Activated CD4-positive, alpha-beta memory T cell treated with anti-CD3 and anti-CD28 coated beads for 36 hours (primary cell): Measurements from ENCODE around the gene PPIP5K2. TPM values are rescaled to one million over a fixed set of nuclear protein-coding genes. Genes with fewer than 3 reads are reported as not detected.

ENCODE experiments used
- CTCF ChIA-PET: fragments of 350-600 bp; sonication (Branson Sonifier 250); formaldehyde crosslinking; loops from one replicate; lab custom pipeline; 2021; ENCODE audit warnings: antibody characterized with exemption, inconsistent platforms; lab: Charles Lee
- POLR2A ChIA-PET: fragments of 350-600 bp; sonication (Branson Sonifier 250); formaldehyde crosslinking; loops from one replicate; lab custom pipeline; 2021; ENCODE audit warnings: antibody characterized with exemption; lab: Charles Lee
- DNase-seq: peaks from one replicate; pipeline ENCODE4 v3.0.0-alpha.2; 2020
- H3K27ac Mint-ChIP-seq: one replicate; pipeline ENCODE4 v1.8.0; 2021; ENCODE audit warnings: mixed read lengths
- H3K27me3 Mint-ChIP-seq: one replicate; pipeline ENCODE4 v1.8.0; 2021; ENCODE audit warnings: mixed read lengths
- H3K36me3 Mint-ChIP-seq: one replicate; pipeline ENCODE4 v1.8.0; 2021; ENCODE audit warnings: mixed read lengths
- H3K4me1 Mint-ChIP-seq: one replicate; pipeline ENCODE4 v1.8.0; 2021; ENCODE audit warnings: low read depth, mixed read lengths
- H3K4me3 Mint-ChIP-seq: one replicate; pipeline ENCODE4 v1.8.0; 2021; ENCODE audit warnings: mild to moderate bottlenecking, mixed read lengths
- H3K9me3 Mint-ChIP-seq: one replicate; pipeline ENCODE4 v1.8.0; 2021; ENCODE audit warnings: mixed read lengths
- intact Hi-C: fragments of 100-400 bp; cut with micrococcal nuclease; formaldehyde crosslinking; loops from one replicate; pipeline ENCODE4 v1.15.1; 2023
- total RNA-seq, 2 experiments: library from RNA; stranded (reverse); gene quantifications; one replicate each; pipeline ENCODE4 v1.2.3, GENCODE V29; 2021

Gene PPIP5K2
- total RNA-seq, 2 experiments from 2014 or later: 40.6 to 44.4 TPM

GRCh38 chr5:103228061-103228460 lies 108.0 kb downstream of the PPIP5K2 start:
- Mint-ChIP-seq H3K27me3 (peaks cover 23% of the 10 kb centered on the region), H3K27ac (no peak overlapping the region), H3K4me3 (no peak overlapping the region), H3K9me3 (no peaks in the 10 kb centered on the region), H3K4me1 (no peaks in the 10 kb centered on the region), H3K36me3 (no peaks in the 10 kb centered on the region)
- ChIA-PET POLR2A (no interaction called here), CTCF (no interaction called here)
- intact Hi-C loops: loop anchor here (10.0 kb wide), 2 partner anchors 193 to 453 kb away; no protein-coding TSS in a partner anchor
- DNase-seq: no peak

- no peak for DNase-seq
- CTCF ChIA-PET: no interaction called here
- H3K4me1 Mint-ChIP-seq: no peaks in the 10 kb centered on the region
- H3K27me3 Mint-ChIP-seq: peaks cover 23% of the 10 kb centered on the region
- H3K27ac Mint-ChIP-seq: no peak overlapping the region
- no peaks in the 10 kb centered on the region for H3K9me3 Mint-ChIP-seq
- no peak overlapping the region for H3K4me3 Mint-ChIP-seq
- H3K36me3 Mint-ChIP-seq: no peaks in the 10 kb centered on the region
- intact Hi-C loops: loop anchor here (10.0 kb wide), 2 partner anchors 194 to 454 kb away; no protein-coding TSS in a partner anchor
- POLR2A ChIA-PET: no interaction called here
Observed at GRCh38 chr5:103228588-103228987, 108.5 kb downstream of the PPIP5K2 start.

GRCh38 chr5:103232393-103232999 lies 112.4 kb downstream of the PPIP5K2 start:
- Mint-ChIP-seq H3K4me1 (no peaks in the 10 kb centered on the region), H3K27me3 (peaks cover 9% of the 10 kb centered on the region), H3K27ac (no peak overlapping the region), H3K36me3 (no peaks in the 10 kb centered on the region), H3K4me3 (no peak overlapping the region), H3K9me3 (no peaks in the 10 kb centered on the region)
- DNase-seq: no peak
- POLR2A ChIA-PET: no interaction called here
- CTCF ChIA-PET: interaction anchor here (0.6 to 2.1 kb wide), 9 partner anchors 9 to 246 kb away, joined by 3 to 43 read pairs (median 3); no protein-coding TSS in a partner anchor
- intact Hi-C loops: loop anchor here (1.0 kb wide), 1 partner anchor 243 kb away; no protein-coding TSS in a partner anchor

- no peak overlapping the region for H3K27ac Mint-ChIP-seq
- no peak for DNase-seq
- POLR2A ChIA-PET: no interaction called here
Observed at GRCh38 chr5:103234239-103234975, 114.3 kb downstream of the PPIP5K2 start.

GRCh38 chr5:103235891-103236290 lies 115.8 kb downstream of the PPIP5K2 start:
- H3K36me3 Mint-ChIP-seq: no peaks in the 10 kb centered on the region
- peaks cover 11% of the 10 kb centered on the region for H3K27me3 Mint-ChIP-seq
- POLR2A ChIA-PET: no interaction called here
- CTCF ChIA-PET: no interaction called here
- H3K4me1 Mint-ChIP-seq: no peaks in the 10 kb centered on the region
- H3K9me3 Mint-ChIP-seq: peaks cover 11% of the 10 kb centered on the region
- intact Hi-C loops: no loop called here
- H3K4me3 Mint-ChIP-seq: no peak overlapping the region
- no peak for DNase-seq
- H3K27ac Mint-ChIP-seq: no peak overlapping the region

More at GRCh38 chr5:103234239-103234975, 114.3 kb downstream of the PPIP5K2 start:
- H3K36me3 Mint-ChIP-seq: no peaks in the 10 kb centered on the region
- CTCF ChIA-PET: no interaction called here
- peaks cover 10% of the 10 kb centered on the region for H3K27me3 Mint-ChIP-seq
- H3K9me3 Mint-ChIP-seq: peaks cover 5% of the 10 kb centered on the region
- intact Hi-C loops: no loop called here
- H3K4me3 Mint-ChIP-seq: no peak overlapping the region
- H3K4me1 Mint-ChIP-seq: no peaks in the 10 kb centered on the region

GRCh38 chr5:103237778-103238177 lies 117.7 kb downstream of the PPIP5K2 start:
- Mint-ChIP-seq H3K27ac (no peak overlapping the region), H3K4me1 (no peaks in the 10 kb centered on the region), H3K4me3 (no peak overlapping the region), H3K9me3 (peaks cover 11% of the 10 kb centered on the region), H3K36me3 (no peaks in the 10 kb centered on the region), H3K27me3 (peaks cover 16% of the 10 kb centered on the region)
- ChIA-PET POLR2A (no interaction called here), CTCF (interaction anchor here (0.8 kb wide), 2 partner anchors 13 to 237 kb away, joined by 3 read pairs; no protein-coding TSS in a partner anchor)
- no peak for DNase-seq
- intact Hi-C loops: no loop called here

- no peak for DNase-seq
- peaks cover 35% of the 10 kb centered on the region for H3K27me3 Mint-ChIP-seq
- H3K9me3 Mint-ChIP-seq: peaks cover 11% of the 10 kb centered on the region
- H3K4me1 Mint-ChIP-seq: peaks cover 5% of the 10 kb centered on the region
- no peak overlapping the region for H3K4me3 Mint-ChIP-seq
- CTCF ChIA-PET: no interaction called here
- no peak overlapping the region for H3K27ac Mint-ChIP-seq
- POLR2A ChIA-PET: no interaction called here
- no peaks in the 10 kb centered on the region for H3K36me3 Mint-ChIP-seq
- intact Hi-C loops: no loop called here
Observed at GRCh38 chr5:103243665-103244064, 123.6 kb downstream of the PPIP5K2 start.

GRCh38 chr5:103244398-103244797 lies 124.3 kb downstream of the PPIP5K2 start:
- POLR2A ChIA-PET: no interaction called here
- intact Hi-C loops: no loop called here
- H3K9me3 Mint-ChIP-seq: peaks cover 5% of the 10 kb centered on the region
- no peak for DNase-seq
- no peak overlapping the region for H3K27ac Mint-ChIP-seq
- no peaks in the 10 kb centered on the region for H3K36me3 Mint-ChIP-seq
- H3K4me1 Mint-ChIP-seq: peaks cover 5% of the 10 kb centered on the region
- peaks cover 36% of the 10 kb centered on the region for H3K27me3 Mint-ChIP-seq
- H3K4me3 Mint-ChIP-seq: no peak overlapping the region
- CTCF ChIA-PET: no interaction called here

- intact Hi-C loops: no loop called here
- DNase-seq: no peak
- no peaks in the 10 kb centered on the region for H3K9me3 Mint-ChIP-seq
- POLR2A ChIA-PET: interaction anchor here (0.7 kb wide), 1 partner anchor 367 kb away, joined by 3 read pairs; no protein-coding TSS in a partner anchor
- peaks cover 5% of the 10 kb centered on the region for H3K4me1 Mint-ChIP-seq
- H3K36me3 Mint-ChIP-seq: no peaks in the 10 kb centered on the region
- no peak overlapping the region for H3K4me3 Mint-ChIP-seq
- H3K27me3 Mint-ChIP-seq: peaks cover 35% of the 10 kb centered on the region
- H3K27ac Mint-ChIP-seq: no peak overlapping the region
- CTCF ChIA-PET: no interaction called here
Observed at GRCh38 chr5:103245761-103246160, 125.7 kb downstream of the PPIP5K2 start.

- H3K4me3 Mint-ChIP-seq: no peak overlapping the region
- no peak overlapping the region for H3K27ac Mint-ChIP-seq
- no peak for DNase-seq
- POLR2A ChIA-PET: no interaction called here
- no peaks in the 10 kb centered on the region for H3K9me3 Mint-ChIP-seq
- no peaks in the 10 kb centered on the region for H3K36me3 Mint-ChIP-seq
- H3K27me3 Mint-ChIP-seq: peaks cover 33% of the 10 kb centered on the region
- CTCF ChIA-PET: no interaction called here
- H3K4me1 Mint-ChIP-seq: peaks cover 5% of the 10 kb centered on the region
- intact Hi-C loops: no loop called here
Observed at GRCh38 chr5:103247118-103247517, 127.0 kb downstream of the PPIP5K2 start.

- Mint-ChIP-seq H3K27ac (no peak overlapping the region), H3K4me1 (peaks cover 5% of the 10 kb centered on the region), H3K36me3 (no peaks in the 10 kb centered on the region), H3K27me3 (peaks cover 25% of the 10 kb centered on the region), H3K4me3 (no peak overlapping the region), H3K9me3 (no peaks in the 10 kb centered on the region)
- no peak for DNase-seq
- intact Hi-C loops: no loop called here
- POLR2A ChIA-PET: no interaction called here
- CTCF ChIA-PET: interaction anchor here (0.7 kb wide), 1 partner anchor 177 kb away, joined by 3 read pairs; no protein-coding TSS in a partner anchor
Observed at GRCh38 chr5:103249068-103249467, 129.0 kb downstream of the PPIP5K2 start.

GRCh38 chr5:103254921-103255320 lies 134.8 kb downstream of the PPIP5K2 start:
- H3K27me3 Mint-ChIP-seq: peaks cover 10% of the 10 kb centered on the region
- H3K27ac Mint-ChIP-seq: no peak overlapping the region
- H3K4me3 Mint-ChIP-seq: no peak overlapping the region
- peaks cover 4% of the 10 kb centered on the region for H3K4me1 Mint-ChIP-seq
- POLR2A ChIA-PET: no interaction called here
- no peak for DNase-seq
- intact Hi-C loops: loop anchor here (10.0 kb wide), 1 partner anchor 310 kb away; the partner anchor contains the start of gene NUDT12
- CTCF ChIA-PET: no interaction called here
- no peaks in the 10 kb centered on the region for H3K9me3 Mint-ChIP-seq
- H3K36me3 Mint-ChIP-seq: no peaks in the 10 kb centered on the region
